ENCODE results near the gene NGDN. TPM values are rescaled to one million over a fixed set of nuclear protein-coding genes. Genes with fewer than 3 reads are reported as not detected.
A peak's percentile ranks its signal among the peaks of the same experiment; 100 is the strongest.

Gene NGDN
- total and polyA plus RNA-seq, 2 of the 4 experiments (the other 2 are of a cell fraction), result 48.1 to 49.8 TPM

GRCh38 chr14:23438101-23438971, 31.2 kb upstream of the NGDN start (continued):
- no peak for TF ChIP-seq CTCF (conservative IDR thresholded peaks at IDR 0.05; ENCODE audit: low read depth, low read length)

GRCh38 chr14:23439107-23439835, 30.2 kb upstream of the NGDN start:
- ATAC-seq (ENCODE audit: low read depth), result no peak
- H3K9me1 ChIP-seq (ENCODE audit: insufficient read depth, low read length), result no peaks in the 10 kb centered on the region; the same call in 1 of the 2 replicates
- no peak overlapping the region for H3K4ac ChIP-seq (ENCODE audit: low read depth, low read length)
- no peak overlapping the region for H3K18ac ChIP-seq (ENCODE audit: low read depth, low read length)
- no peak overlapping the region for H3K56ac ChIP-seq (ENCODE audit: extremely low read depth, insufficient read depth, low read length)
- no peak overlapping the region for H3K9ac ChIP-seq (ENCODE audit: low read depth, low read length)
- DNase-seq, result no peak
- H3K79me1 ChIP-seq (ENCODE audit: low read depth in 1 of 2, low read length in 2 of 2), result no peaks in the 10 kb centered on the region
- H2BK20ac ChIP-seq (ENCODE audit: low read depth, low read length), result no peak overlapping the region
- H2BK120ac ChIP-seq (ENCODE audit: low read depth, low read length), result no peak overlapping the region
- H2BK5ac ChIP-seq (ENCODE audit: low read depth, low read length, poor library complexity, severe bottlenecking), result no peak overlapping the region
- H4K20me1 ChIP-seq (ENCODE audit: insufficient read depth, low read length), result no peaks in the 10 kb centered on the region
- intact Hi-C loops (cut with micrococcal nuclease) (no loop called here), dilution Hi-C loops (cut with HindIII; ENCODE audit: low sequenced_read_pairs, unreplicated experiment) (no loop called here), in situ Hi-C loops (cut with MboI; ENCODE audit: low sequenced_read_pairs) (no loop called here)
- no peak overlapping the region for H4K5ac ChIP-seq (ENCODE audit: low read depth, low read length)
- no peak overlapping the region for H4K8ac ChIP-seq (ENCODE audit: low read depth in 2 of 2, low read length in 2 of 2)
- no TSS peak for BruUV-seq (replicated peaks)
- no peak overlapping the region for H2AFZ ChIP-seq (replicated peaks; ENCODE audit: low read length, poor library complexity)
- H3K36me3 ChIP-seq (ENCODE audit: control insufficient read depth, insufficient read depth, low read length), result no peaks in the 10 kb centered on the region
- ChIA-PET CTCF (no interaction called here), POLR2A (ENCODE audit: unreplicated experiment) (no interaction called here)
- H2AK9ac ChIP-seq (replicated peaks; ENCODE audit: low read depth, low read length, poor library complexity), result peak overlapping the region; percentile 16
- no peak overlapping the region for H3K23ac ChIP-seq (ENCODE audit: low read depth, low read length)
- no peaks in the 10 kb centered on the region for H3K4me1 ChIP-seq (ENCODE audit: control insufficient read depth, insufficient read depth, low read length)
- peaks cover 42% of the 10 kb centered on the region for H3K27me3 ChIP-seq (ENCODE audit: control insufficient read depth, insufficient read depth, low read length)
- H3K27ac ChIP-seq (ENCODE audit: insufficient read depth, low read length), result no peak overlapping the region
- H4K91ac ChIP-seq (ENCODE audit: insufficient read depth, low read depth, low read length), result no peak overlapping the region
- 50% methylated on average over 1 of the region's 6 CpGs; no CpG with 5 or more reads in 1 of the 2 experiments for WGBS, 2 experiments (ENCODE audit: extremely low coverage in 2 of 2, insufficient read length in 1 of 2)
- H2BK15ac ChIP-seq (ENCODE audit: low read depth, low read length), result no peak overlapping the region
- H3K9me3 ChIP-seq (ENCODE audit: control insufficient read depth, insufficient read depth, low read length), result no peaks in the 10 kb centered on the region
- H3K14ac ChIP-seq (replicated peaks; ENCODE audit: low read depth, low read length), result no peak overlapping the region
- H2AK5ac ChIP-seq (ENCODE audit: low read depth, low read length), result no peak overlapping the region
- no peak overlapping the region for H3K4me3 ChIP-seq (ENCODE audit: insufficient read depth, low read depth, low read length)
- no peak overlapping the region for H3K4me2 ChIP-seq (ENCODE audit: low read depth, low read length)
- TF ChIP-seq CTCF (conservative IDR thresholded peaks at IDR 0.05; ENCODE audit: low read depth, low read length) (no peak), CEBPB (IDR thresholded peaks at IDR 0.05; ENCODE audit: low read depth, low read length) (no peak), CHD1 (IDR thresholded peaks at IDR 0.05; ENCODE audit: low read depth, low read length) (no peak), BHLHE40 (IDR thresholded peaks at IDR 0.05; ENCODE audit: low read depth, low read length) (no peak), MXI1 (IDR thresholded peaks at IDR 0.05; ENCODE audit: borderline replicate concordance, low read depth, low read length) (no peak), SMC3 (IDR thresholded peaks at IDR 0.05; ENCODE audit: low read depth, low read length) (no peak), RFX5 (IDR thresholded peaks at IDR 0.05; ENCODE audit: low read depth, low read length) (no peak), FOS (IDR thresholded peaks at IDR 0.05; ENCODE audit: low read depth, low read length) (no peak), MAZ (IDR thresholded peaks at IDR 0.05; ENCODE audit: borderline replicate concordance, low read depth, low read length) (no peak), POLR2A (IDR thresholded peaks at IDR 0.05; ENCODE audit: low read depth, low read length) (no peak), RCOR1 (IDR thresholded peaks at IDR 0.05; ENCODE audit: insufficient replicate concordance, low read length) (no peak)

All from IMR-90 (cell line).